Liver (tissue), 9 donors: ENCODE data around the gene PTPRN2. TPM values are rescaled to one million over a fixed set of nuclear protein-coding genes. Genes with fewer than 3 reads are reported as not detected.

Source experiments
- DNase-seq: peaks from one replicate; pipeline ENCODE4 v3.0.0-alpha.2; 2017; ENCODE audit warnings: low spot score
- H3K27ac ChIP-seq, 2 donors: one replicate each; pipeline ENCODE4 v1.7.0; 2013; ENCODE audit warnings: inconsistent platforms in 2 of 2, low read length in 2 of 2, control low read depth in 1 of 2, low read depth in 1 of 2, mild to moderate bottlenecking in 1 of 2
- H3K27me3 ChIP-seq, 4 donors: one replicate each; pipeline versions ENCODE4 v1.6.1 to v1.7.0; 2013; ENCODE audit warnings: low read length in 3 of 4, inconsistent platforms in 1 of 4, mild to moderate bottlenecking in 1 of 4, moderate library complexity in 1 of 4; ENCODE audit not compliant: control insufficient read depth in 4 of 4, insufficient read depth in 4 of 4
- H3K36me3 ChIP-seq, 4 donors: one replicate each; pipeline versions ENCODE4 v1.6.1 to v1.7.0; 2013; ENCODE audit warnings: low read length in 3 of 4, mild to moderate bottlenecking in 3 of 4, low read depth in 1 of 4, moderate library complexity in 1 of 4; ENCODE audit not compliant: control insufficient read depth in 4 of 4, insufficient read depth in 3 of 4
- H3K4me1 ChIP-seq, 4 donors: one replicate each; pipeline versions ENCODE4 v1.6.1 to v1.7.0; 2013; ENCODE audit warnings: low read length in 3 of 4, mild to moderate bottlenecking in 3 of 4, moderate library complexity in 1 of 4; ENCODE audit not compliant: control insufficient read depth in 4 of 4, insufficient read depth in 4 of 4
- H3K4me3 ChIP-seq, 3 donors: one replicate each; pipeline versions ENCODE4 v1.6.1 to v1.7.0; 2013; ENCODE audit warnings: low read length in 3 of 3, control low read depth in 1 of 3, low read depth in 1 of 3, mild to moderate bottlenecking in 1 of 3
- H3K9ac ChIP-seq, 2 donors: one replicate each; pipeline ENCODE4 v1.7.0; 2013; ENCODE audit warnings: low read length in 2 of 2, mild to moderate bottlenecking in 2 of 2, moderate library complexity in 2 of 2, control low read depth in 1 of 2, low read depth in 1 of 2
- H3K9me3 ChIP-seq, 4 donors: one replicate each; pipeline versions ENCODE4 v1.6.1 to v1.7.0; 2013; ENCODE audit warnings: low read length in 3 of 4; ENCODE audit not compliant: control insufficient read depth in 4 of 4
- EGR1 ChIP-seq, 2 donors: IDR thresholded peaks; 2 replicates each; pipeline ENCODE4 v1.6.1; 2016 to 2018; ENCODE audit warnings: antibody characterized with exemption in 2 of 2, low read depth in 2 of 2
- FOXA2 ChIP-seq: IDR thresholded peaks from 2 replicates; pipeline ENCODE4 v1.6.1; 2016; ENCODE audit warnings: antibody characterized with exemption
- GABPA ChIP-seq, 2 donors: IDR thresholded peaks in 1 of 2; conservative IDR thresholded peaks in 1 of 2; 2 replicates each; pipeline ENCODE4 v1.6.1; 2016; ENCODE audit warnings: antibody characterized with exemption in 2 of 2, mild to moderate bottlenecking in 1 of 2, moderate library complexity in 1 of 2
- HNF4G ChIP-seq: IDR thresholded peaks from 2 replicates; pipeline ENCODE4 v1.6.1; 2016; ENCODE audit warnings: antibody characterized with exemption
- JUND ChIP-seq, 2 donors: IDR thresholded peaks; 2 replicates each; pipeline ENCODE4 v1.6.1; 2016; ENCODE audit warnings: antibody characterized with exemption in 2 of 2
- NR2F2 ChIP-seq: IDR thresholded peaks from 2 replicates; pipeline ENCODE4 v1.6.1; 2016; ENCODE audit warnings: antibody characterized with exemption
- RAD21 ChIP-seq, 2 donors: IDR thresholded peaks; 2 replicates each; pipeline ENCODE4 v1.6.1; 2016; ENCODE audit warnings: antibody characterized with exemption in 2 of 2, mild to moderate bottlenecking in 2 of 2
- RXRA ChIP-seq, 2 donors: IDR thresholded peaks; 2 replicates each; pipeline ENCODE4 v1.6.1; 2017 to 2018; ENCODE audit warnings: antibody characterized with exemption in 2 of 2, mild to moderate bottlenecking in 1 of 2
- TAF1 ChIP-seq: conservative IDR thresholded peaks from 2 replicates; pipeline ENCODE4 v1.6.1; 2016; ENCODE audit warnings: antibody characterized with exemption, mild to moderate bottlenecking
- YY1 ChIP-seq: IDR thresholded peaks from 2 replicates; pipeline ENCODE4 v1.6.1; 2016; ENCODE audit warnings: antibody characterized with exemption, mild to moderate bottlenecking
- WGBS: extraction: QIAGEN DNeasy Blood & Tissue Kit; methylation state at CpG from one replicate; pipeline ENCODE4 v1.1.7; 2013; 5-methylcytosine and 5-hydroxymethylcytosine counted together
- polyA plus RNA-seq, 2 donors: library from polyadenylated mRNA; stranded (reverse) in 1 of 2; unstranded in 1 of 2; fragments of 200-250 nt in 1 of 2; fragments of >200 nt in 1 of 2; fragmentation: Nextera tagmentation in 1 of 2; extraction: Ambion mirVana in 1 of 2; gene quantifications; one replicate each; pipeline versions ENCODE4 v1.2.1 to v1.2.3, GENCODE V29; 2013 to 2015
- total RNA-seq, 2 donors: library from RNA; depleted of rRNA; stranded (reverse); fragments of >200 nt; gene quantifications; one replicate each; pipeline ENCODE4 v1.2.3, GENCODE V29; 2014
- TF ChIP-seq, protein P1 (sequence below): fragments of 150-350 bp; IDR thresholded peaks from 2 replicates; pipeline ENCODE4 v1.5.1; 2017; ENCODE audit warnings: improper control_type of control experiment, low read depth, low read length; ENCODE audit not compliant: missing input control
- TF ChIP-seq, protein P2 (sequence below): IDR thresholded peaks from 2 replicates; pipeline ENCODE4 v1.6.1; 2016; ENCODE audit warnings: antibody characterized with exemption, mild to moderate bottlenecking
- TF ChIP-seq, protein P3 (sequence below): IDR thresholded peaks from 2 replicates; pipeline ENCODE4 v1.6.1; 2016; ENCODE audit warnings: antibody characterized with exemption
- TF ChIP-seq, protein P4 (sequence below): IDR thresholded peaks from 2 replicates; pipeline ENCODE4 v1.6.1; 2016; ENCODE audit warnings: antibody characterized with exemption
- TF ChIP-seq, protein P5 (sequence below): IDR thresholded peaks from 2 replicates; pipeline ENCODE4 v1.6.1; 2016; ENCODE audit warnings: antibody characterized with exemption
- donor health status: healthy.
- donor health status: healthy.
- donor health status: healthy.
- donor health status: healthy.
- donor health status: healthy.

The PTPRN2 gene
- total and polyA plus RNA-seq, 4 donors: 0.75 to 1.9 (median 1.1) TPM

DNA sequence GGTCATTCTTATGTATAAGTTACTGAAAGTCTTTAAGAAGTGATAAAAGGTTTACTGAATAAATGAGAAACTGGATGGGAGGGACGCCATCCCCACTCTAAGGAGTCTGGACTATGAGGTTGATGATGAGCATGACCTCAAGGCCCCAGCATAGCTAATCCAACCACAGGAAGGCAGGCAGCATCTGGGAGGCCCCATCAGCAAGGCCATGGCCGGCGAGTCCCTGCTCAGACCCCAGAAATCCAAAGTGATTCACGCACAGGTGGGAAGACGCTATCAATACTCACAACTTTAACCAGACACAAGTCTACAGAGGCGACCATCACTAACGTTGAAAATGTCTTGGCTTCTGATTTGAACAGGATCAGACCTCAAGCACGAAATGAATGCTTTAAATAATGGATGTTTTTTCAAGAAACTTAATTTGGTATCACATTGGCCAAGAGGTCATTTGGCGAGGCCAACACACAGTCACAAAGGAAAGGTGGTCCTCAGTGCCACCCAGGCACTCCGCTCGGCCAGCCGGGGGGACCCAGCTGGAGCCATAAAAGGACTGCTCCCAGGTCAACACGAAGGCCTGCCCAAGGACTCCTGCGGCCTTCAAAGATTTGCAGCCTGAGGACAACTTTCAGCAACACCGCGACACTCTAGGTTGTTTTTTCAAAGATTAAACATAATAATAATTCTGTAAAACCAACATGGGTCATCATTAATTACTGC lies 228.5 kb downstream of the PTPRN2 start:
- Histone ChIP-seq H3K4me3 (no peak overlapping the region), H3K27me3 (peaks cover 0 to 4% (median 0%) of the 10 kb centered on the region in 4 donors), H3K27ac (no peak overlapping the region), H3K9ac (no peak overlapping the region), H3K9me3 (peaks cover 0 to 15% (median 1%) of the 10 kb centered on the region in 4 donors), H3K36me3 (no peaks in the 10 kb centered on the region), H3K4me1 (no peaks in the 10 kb centered on the region)
- DNase-seq: no peak
- WGBS: 86% methylated on average over 16 of the region's 16 CpGs
- TF ChIP-seq, protein P1, sequence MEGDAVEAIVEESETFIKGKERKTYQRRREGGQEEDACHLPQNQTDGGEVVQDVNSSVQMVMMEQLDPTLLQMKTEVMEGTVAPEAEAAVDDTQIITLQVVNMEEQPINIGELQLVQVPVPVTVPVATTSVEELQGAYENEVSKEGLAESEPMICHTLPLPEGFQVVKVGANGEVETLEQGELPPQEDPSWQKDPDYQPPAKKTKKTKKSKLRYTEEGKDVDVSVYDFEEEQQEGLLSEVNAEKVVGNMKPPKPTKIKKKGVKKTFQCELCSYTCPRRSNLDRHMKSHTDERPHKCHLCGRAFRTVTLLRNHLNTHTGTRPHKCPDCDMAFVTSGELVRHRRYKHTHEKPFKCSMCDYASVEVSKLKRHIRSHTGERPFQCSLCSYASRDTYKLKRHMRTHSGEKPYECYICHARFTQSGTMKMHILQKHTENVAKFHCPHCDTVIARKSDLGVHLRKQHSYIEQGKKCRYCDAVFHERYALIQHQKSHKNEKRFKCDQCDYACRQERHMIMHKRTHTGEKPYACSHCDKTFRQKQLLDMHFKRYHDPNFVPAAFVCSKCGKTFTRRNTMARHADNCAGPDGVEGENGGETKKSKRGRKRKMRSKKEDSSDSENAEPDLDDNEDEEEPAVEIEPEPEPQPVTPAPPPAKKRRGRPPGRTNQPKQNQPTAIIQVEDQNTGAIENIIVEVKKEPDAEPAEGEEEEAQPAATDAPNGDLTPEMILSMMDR: no peak
- no peak for TF ChIP-seq GABPA (IDR thresholded peaks at IDR 0.05 in 1 of 2, conservative IDR thresholded peaks at IDR 0.05 in 1 of 2)
- TF ChIP-seq, protein P2, sequence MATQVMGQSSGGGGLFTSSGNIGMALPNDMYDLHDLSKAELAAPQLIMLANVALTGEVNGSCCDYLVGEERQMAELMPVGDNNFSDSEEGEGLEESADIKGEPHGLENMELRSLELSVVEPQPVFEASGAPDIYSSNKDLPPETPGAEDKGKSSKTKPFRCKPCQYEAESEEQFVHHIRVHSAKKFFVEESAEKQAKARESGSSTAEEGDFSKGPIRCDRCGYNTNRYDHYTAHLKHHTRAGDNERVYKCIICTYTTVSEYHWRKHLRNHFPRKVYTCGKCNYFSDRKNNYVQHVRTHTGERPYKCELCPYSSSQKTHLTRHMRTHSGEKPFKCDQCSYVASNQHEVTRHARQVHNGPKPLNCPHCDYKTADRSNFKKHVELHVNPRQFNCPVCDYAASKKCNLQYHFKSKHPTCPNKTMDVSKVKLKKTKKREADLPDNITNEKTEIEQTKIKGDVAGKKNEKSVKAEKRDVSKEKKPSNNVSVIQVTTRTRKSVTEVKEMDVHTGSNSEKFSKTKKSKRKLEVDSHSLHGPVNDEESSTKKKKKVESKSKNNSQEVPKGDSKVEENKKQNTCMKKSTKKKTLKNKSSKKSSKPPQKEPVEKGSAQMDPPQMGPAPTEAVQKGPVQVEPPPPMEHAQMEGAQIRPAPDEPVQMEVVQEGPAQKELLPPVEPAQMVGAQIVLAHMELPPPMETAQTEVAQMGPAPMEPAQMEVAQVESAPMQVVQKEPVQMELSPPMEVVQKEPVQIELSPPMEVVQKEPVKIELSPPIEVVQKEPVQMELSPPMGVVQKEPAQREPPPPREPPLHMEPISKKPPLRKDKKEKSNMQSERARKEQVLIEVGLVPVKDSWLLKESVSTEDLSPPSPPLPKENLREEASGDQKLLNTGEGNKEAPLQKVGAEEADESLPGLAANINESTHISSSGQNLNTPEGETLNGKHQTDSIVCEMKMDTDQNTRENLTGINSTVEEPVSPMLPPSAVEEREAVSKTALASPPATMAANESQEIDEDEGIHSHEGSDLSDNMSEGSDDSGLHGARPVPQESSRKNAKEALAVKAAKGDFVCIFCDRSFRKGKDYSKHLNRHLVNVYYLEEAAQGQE: no peak
- TF ChIP-seq, protein P3, sequence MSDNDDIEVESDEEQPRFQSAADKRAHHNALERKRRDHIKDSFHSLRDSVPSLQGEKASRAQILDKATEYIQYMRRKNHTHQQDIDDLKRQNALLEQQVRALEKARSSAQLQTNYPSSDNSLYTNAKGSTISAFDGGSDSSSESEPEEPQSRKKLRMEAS: no peak
- TF ChIP-seq HNF4G: no peak
- no peak for TF ChIP-seq EGR1 (IDR thresholded peaks at IDR 0.05; ENCODE audit: low read depth in 2 of 2)
- TF ChIP-seq RAD21 (IDR thresholded peaks at IDR 0.05): no peak
- no peak for TF ChIP-seq TAF1
- TF ChIP-seq FOXA2: no peak
- no peak for TF ChIP-seq JUND (IDR thresholded peaks at IDR 0.05)
- no peak for TF ChIP-seq RXRA (IDR thresholded peaks at IDR 0.05)
- no peak for TF ChIP-seq YY1
- no peak for TF ChIP-seq NR2F2

DNA sequence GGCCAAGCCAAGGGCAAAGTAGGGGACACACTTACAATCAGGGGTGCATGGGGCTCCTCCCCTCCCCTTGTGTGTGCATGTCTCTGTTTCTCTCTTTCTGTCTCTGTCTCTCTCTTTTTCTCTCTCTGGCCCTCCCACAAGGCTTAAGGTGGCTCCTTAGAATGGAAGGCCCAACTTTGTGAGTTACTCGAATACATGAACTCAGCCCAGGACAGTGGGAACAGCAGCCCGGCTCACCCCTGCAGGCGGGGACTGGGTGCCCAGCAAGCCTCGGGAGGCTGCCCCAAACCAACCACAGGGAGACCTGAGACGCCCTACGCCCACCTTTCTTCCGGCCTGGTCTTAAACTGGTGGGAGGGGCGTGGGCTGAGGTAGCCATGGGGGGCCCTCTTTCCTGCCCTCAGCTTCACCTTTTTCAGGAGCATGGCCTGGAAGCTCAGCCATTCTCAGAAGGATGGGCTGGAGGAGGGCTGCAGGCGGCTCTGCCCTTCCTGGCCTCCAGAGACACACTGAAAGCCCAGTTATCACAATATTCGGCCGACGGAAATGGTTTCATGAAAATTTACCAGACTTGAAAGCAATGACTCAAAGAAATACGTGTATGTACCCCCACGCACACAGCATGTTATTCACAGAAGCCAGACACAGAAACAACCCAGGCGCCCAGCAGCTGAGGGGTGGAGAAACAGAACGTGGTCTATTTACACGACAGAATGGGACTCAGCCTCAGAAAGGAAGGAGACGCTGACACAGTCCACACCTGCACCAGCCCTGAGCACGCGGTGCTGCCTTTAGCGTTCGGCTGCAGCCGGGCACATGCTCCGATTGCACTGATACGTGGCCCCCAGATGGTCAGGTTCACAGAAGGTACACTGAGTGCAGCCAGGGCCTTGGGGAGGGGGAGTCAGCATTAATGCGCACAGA lies 229.5 kb downstream of the PTPRN2 start:
- H3K27me3 ChIP-seq: peaks cover 0 to 4% (median 0%) of the 10 kb centered on the region in 4 donors
- no peak overlapping the region for H3K9ac ChIP-seq
- H3K4me3 ChIP-seq: no peak overlapping the region
- no peak for DNase-seq
- no peaks in the 10 kb centered on the region for H3K36me3 ChIP-seq
- H3K27ac ChIP-seq: no peak overlapping the region
- WGBS: 86% methylated on average over 26 of the region's 26 CpGs
- peaks cover 0 to 15% (median 1%) of the 10 kb centered on the region in 4 donors for H3K9me3 ChIP-seq
- TF ChIP-seq, protein P4, sequence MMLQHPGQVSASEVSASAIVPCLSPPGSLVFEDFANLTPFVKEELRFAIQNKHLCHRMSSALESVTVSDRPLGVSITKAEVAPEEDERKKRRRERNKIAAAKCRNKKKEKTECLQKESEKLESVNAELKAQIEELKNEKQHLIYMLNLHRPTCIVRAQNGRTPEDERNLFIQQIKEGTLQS: no peak
- TF ChIP-seq, protein P3: no peak
- TF ChIP-seq, protein P5, sequence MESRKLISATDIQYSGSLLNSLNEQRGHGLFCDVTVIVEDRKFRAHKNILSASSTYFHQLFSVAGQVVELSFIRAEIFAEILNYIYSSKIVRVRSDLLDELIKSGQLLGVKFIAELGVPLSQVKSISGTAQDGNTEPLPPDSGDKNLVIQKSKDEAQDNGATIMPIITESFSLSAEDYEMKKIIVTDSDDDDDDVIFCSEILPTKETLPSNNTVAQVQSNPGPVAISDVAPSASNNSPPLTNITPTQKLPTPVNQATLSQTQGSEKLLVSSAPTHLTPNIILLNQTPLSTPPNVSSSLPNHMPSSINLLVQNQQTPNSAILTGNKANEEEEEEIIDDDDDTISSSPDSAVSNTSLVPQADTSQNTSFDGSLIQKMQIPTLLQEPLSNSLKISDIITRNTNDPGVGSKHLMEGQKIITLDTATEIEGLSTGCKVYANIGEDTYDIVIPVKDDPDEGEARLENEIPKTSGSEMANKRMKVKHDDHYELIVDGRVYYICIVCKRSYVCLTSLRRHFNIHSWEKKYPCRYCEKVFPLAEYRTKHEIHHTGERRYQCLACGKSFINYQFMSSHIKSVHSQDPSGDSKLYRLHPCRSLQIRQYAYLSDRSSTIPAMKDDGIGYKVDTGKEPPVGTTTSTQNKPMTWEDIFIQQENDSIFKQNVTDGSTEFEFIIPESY: no peak
- H3K4me1 ChIP-seq: no peaks in the 10 kb centered on the region
